Gastrocnemius medialis (tissue), 4 donors: Measurements from ENCODE around the gene WDR20.

Source experiments
- POLR2A ChIP-seq, 2 donors: fragments of 450-650 bp; IDR thresholded peaks; one replicate each; pipeline ENCODE4 v1.6.1; 2017; ENCODE audit warnings: antibody characterized with exemption in 2 of 2, mild to moderate bottlenecking in 2 of 2, moderate library complexity in 2 of 2
- TF ChIP-seq, protein P1 (sequence below), 5 experiments: fragments of 450-650 bp in 3 of 5; fragments of 200-600 bp in 2 of 5; sonication (generic) in 2 of 5; IDR thresholded peaks in 4 of 5; conservative IDR thresholded peaks in 1 of 5; 1 replicate in 4 of 5; 2 replicates in 1 of 5; pipeline ENCODE4 v1.5.1; 2016 to 2019; ENCODE audit warnings: antibody characterized with exemption in 5 of 5, mild to moderate bottlenecking in 3 of 5, moderate library complexity in 3 of 5

DNA sequence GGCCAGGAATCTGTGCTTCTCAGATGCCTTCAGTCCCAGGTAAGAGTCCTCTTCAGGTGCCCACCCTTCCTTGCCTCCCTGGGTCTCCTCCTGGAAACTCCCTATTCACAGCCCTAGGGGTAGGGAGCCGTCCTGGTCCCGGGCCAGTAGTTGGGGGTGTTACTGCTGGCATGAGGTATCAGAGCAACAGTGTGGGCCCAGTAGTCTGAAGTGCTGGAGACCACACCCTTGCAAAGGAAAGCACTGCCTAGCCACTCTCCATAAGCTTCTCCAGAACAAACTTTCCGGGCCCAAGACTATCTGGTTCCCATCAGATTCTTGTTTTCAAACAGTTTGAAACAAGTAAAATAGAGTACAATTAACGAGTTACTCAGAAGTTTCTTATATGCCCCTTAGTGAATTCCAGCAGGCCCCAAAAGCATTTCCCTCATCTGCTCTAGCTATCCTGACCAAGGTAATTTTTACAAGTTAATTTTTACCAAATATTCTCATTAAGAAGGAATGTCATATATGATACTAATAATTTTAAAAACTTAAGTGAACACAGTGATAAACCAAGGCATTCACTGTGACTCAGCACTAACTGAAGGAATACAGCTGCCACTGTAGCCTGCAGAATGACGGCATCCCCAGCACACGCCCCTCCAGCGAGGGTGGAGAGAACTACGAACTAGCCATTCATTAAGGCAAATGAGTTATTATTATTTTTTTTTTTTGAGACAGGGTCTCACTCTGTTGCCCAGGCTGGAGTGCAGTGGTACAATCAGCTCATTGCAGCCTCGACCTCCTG lies 115.9 kb downstream of the WDR20 start:
- no peak for TF ChIP-seq POLR2A (IDR thresholded peaks at IDR 0.05)
- TF ChIP-seq, protein P1, sequence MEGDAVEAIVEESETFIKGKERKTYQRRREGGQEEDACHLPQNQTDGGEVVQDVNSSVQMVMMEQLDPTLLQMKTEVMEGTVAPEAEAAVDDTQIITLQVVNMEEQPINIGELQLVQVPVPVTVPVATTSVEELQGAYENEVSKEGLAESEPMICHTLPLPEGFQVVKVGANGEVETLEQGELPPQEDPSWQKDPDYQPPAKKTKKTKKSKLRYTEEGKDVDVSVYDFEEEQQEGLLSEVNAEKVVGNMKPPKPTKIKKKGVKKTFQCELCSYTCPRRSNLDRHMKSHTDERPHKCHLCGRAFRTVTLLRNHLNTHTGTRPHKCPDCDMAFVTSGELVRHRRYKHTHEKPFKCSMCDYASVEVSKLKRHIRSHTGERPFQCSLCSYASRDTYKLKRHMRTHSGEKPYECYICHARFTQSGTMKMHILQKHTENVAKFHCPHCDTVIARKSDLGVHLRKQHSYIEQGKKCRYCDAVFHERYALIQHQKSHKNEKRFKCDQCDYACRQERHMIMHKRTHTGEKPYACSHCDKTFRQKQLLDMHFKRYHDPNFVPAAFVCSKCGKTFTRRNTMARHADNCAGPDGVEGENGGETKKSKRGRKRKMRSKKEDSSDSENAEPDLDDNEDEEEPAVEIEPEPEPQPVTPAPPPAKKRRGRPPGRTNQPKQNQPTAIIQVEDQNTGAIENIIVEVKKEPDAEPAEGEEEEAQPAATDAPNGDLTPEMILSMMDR (IDR thresholded peaks at IDR 0.05 in 4 of 5, conservative IDR thresholded peaks at IDR 0.05 in 1 of 5) = no peak
